Keratinocyte (primary cell): ENCODE data around the gene GCKR. TPM values are rescaled to one million over a fixed set of nuclear protein-coding genes. Genes with fewer than 3 reads are reported as not detected.

ENCODE experiments used
- DNase-seq: peaks from one replicate; pipeline ENCODE4 v3.0.0-alpha.2; 2011; ENCODE audit warnings: low read depth, missing footprints, low spot score
- FAIRE-seq: peaks from 2 replicates; lab custom pipeline; 2011; peaks lifted over from hg19 to GRCh38; lab: Jason Lieb, UNC
- H2AFZ ChIP-seq: 2 replicates; pipeline ENCODE4 v1.6.0; 2012; ENCODE audit warnings: low read length, control low read depth, inconsistent platforms; ENCODE audit not compliant: control insufficient read depth
- H3K27ac ChIP-seq: 2 replicates; pipeline ENCODE4 v1.5.1; 2011; ENCODE audit warnings: low read length; ENCODE audit not compliant: control insufficient read depth, insufficient read depth
- H3K27me3 ChIP-seq: 3 replicates; pipeline ENCODE4 v1.6.0; 2011; ENCODE audit warnings: low read length; ENCODE audit not compliant: control insufficient read depth, insufficient read depth; ENCODE audit errors: extremely low read depth
- H3K36me3 ChIP-seq, 2 experiments: 2 replicates in 1 of 2; 3 replicates in 1 of 2; pipeline ENCODE4 v1.5.1; 2011; ENCODE audit warnings: low read length in 2 of 2, mild to moderate bottlenecking in 1 of 2; ENCODE audit not compliant: control insufficient read depth in 2 of 2, insufficient read depth in 2 of 2; ENCODE audit errors: extremely low read depth in 1 of 2
- H3K4me1 ChIP-seq: 3 replicates; pipeline ENCODE4 v1.5.1; 2011; ENCODE audit warnings: low read length; ENCODE audit not compliant: control insufficient read depth, insufficient read depth; ENCODE audit errors: extremely low read depth
- H3K4me2 ChIP-seq: 3 replicates; pipeline ENCODE4 v1.6.0; 2011; ENCODE audit warnings: low read depth, low read length; ENCODE audit not compliant: control insufficient read depth, insufficient read depth; ENCODE audit errors: extremely low read depth
- H3K4me3 ChIP-seq, 3 experiments: fragments of 200-600 bp in 1 of 3; sonication (generic) in 1 of 3; 2 replicates in 2 of 3; 3 replicates in 1 of 3; pipeline ENCODE4 v1.5.1; 2011 to 2016; ENCODE audit warnings: low read length in 3 of 3, mild to moderate bottlenecking in 3 of 3, control low read depth in 2 of 3, inconsistent platforms in 1 of 3, low read depth in 1 of 3, mixed read lengths in 1 of 3, mixed run types in 1 of 3, moderate library complexity in 1 of 3; ENCODE audit not compliant: control insufficient read depth in 2 of 3, insufficient read depth in 2 of 3; ENCODE audit errors: extremely low read depth in 1 of 3
- H3K79me2 ChIP-seq: 2 replicates; pipeline ENCODE4 v1.6.0; 2012; ENCODE audit warnings: low read length; ENCODE audit not compliant: control insufficient read depth, insufficient read depth
- H3K9ac ChIP-seq: 3 replicates; pipeline ENCODE4 v1.6.0; 2011; ENCODE audit warnings: low read length; ENCODE audit not compliant: control insufficient read depth, insufficient read depth; ENCODE audit errors: extremely low read depth
- H3K9me1 ChIP-seq: 3 replicates; pipeline ENCODE4 v1.6.0; 2011; ENCODE audit warnings: low read length; ENCODE audit not compliant: control insufficient read depth, insufficient read depth; ENCODE audit errors: extremely low read depth
- H3K9me3 ChIP-seq: 2 replicates; pipeline ENCODE4 v1.5.1; 2012; ENCODE audit warnings: low read depth, low read length; ENCODE audit not compliant: control insufficient read depth
- H4K20me1 ChIP-seq: 3 replicates; pipeline ENCODE4 v1.6.0; 2011; ENCODE audit warnings: low read length; ENCODE audit not compliant: control insufficient read depth, insufficient read depth; ENCODE audit errors: extremely low read depth
- EZH2 ChIP-seq: IDR thresholded peaks from one replicate; pipeline ENCODE4 v1.6.1; 2012; ENCODE audit warnings: inconsistent platforms, mild to moderate bottlenecking, low read length, moderate library complexity
- dilution Hi-C: fragments of 300-500 bp; cut with MboI; formaldehyde crosslinking; loops from one replicate; pipeline ENCODE4 v1.7.0; 2020; ENCODE audit warnings: low sequenced_read_pairs; ENCODE audit not compliant: extremely low pct_ligation_motif_present
- polyA plus RNA-seq, 5 experiments: library from polyadenylated mRNA; depleted of rRNA in 3 of 5; stranded (reverse) in 3 of 5; stranded (forward) in 1 of 5; unstranded in 1 of 5; fragments of >200 nt; gene quantifications; 1 replicate in 1 of 5; 2 replicates in 3 of 5; 3 replicates in 1 of 5; pipeline versions ENCODE4 v1.2.1 to v1.2.3, GENCODE V29; 2011 to 2012; ENCODE audit warnings: missing spikeins in 2 of 5, low read depth in 1 of 5, low replicate concordance in 1 of 5
- TF ChIP-seq, protein P1 (sequence below), 3 experiments: IDR thresholded peaks in 1 of 3; conservative IDR thresholded peaks in 1 of 3; optimal IDR thresholded peaks in 1 of 3; 2 replicates in 2 of 3; 3 replicates in 1 of 3; pipeline versions ENCODE3 to v1.5.1; 2011; ENCODE audit warnings: low read length in 3 of 3, mild to moderate bottlenecking in 3 of 3, moderate library complexity in 2 of 3, control low read depth in 1 of 3, inconsistent platforms in 1 of 3; ENCODE audit not compliant: insufficient read depth in 2 of 3; ENCODE audit errors: extremely low read depth in 1 of 3

GCKR gene
- polyA plus RNA-seq, 1 donor (not counting 4 experiments of a cell fraction or from before 2014, with no cell fraction given) = 0.18 TPM

DNA sequence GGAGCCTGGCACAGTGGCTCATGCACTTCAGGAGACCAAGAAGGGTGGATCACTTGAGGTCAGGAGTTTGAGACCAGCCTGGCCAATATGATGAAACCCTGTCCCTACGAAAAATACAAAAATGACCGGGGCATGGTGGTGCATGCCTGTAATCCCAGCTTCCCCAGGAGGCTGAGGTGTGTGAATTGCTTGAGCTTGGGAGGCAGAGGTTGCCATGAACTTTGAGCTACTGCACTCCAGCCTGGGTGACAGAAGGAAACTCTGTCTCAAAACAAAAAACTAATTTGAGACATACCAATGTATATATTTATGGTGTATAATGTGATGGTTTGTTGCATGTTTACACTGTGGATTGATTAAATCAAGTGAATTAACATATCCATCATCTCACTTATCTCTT, 64.4 kb downstream of the GCKR start:
- TF ChIP-seq EZH2 = no peak
- TF ChIP-seq, protein P1, sequence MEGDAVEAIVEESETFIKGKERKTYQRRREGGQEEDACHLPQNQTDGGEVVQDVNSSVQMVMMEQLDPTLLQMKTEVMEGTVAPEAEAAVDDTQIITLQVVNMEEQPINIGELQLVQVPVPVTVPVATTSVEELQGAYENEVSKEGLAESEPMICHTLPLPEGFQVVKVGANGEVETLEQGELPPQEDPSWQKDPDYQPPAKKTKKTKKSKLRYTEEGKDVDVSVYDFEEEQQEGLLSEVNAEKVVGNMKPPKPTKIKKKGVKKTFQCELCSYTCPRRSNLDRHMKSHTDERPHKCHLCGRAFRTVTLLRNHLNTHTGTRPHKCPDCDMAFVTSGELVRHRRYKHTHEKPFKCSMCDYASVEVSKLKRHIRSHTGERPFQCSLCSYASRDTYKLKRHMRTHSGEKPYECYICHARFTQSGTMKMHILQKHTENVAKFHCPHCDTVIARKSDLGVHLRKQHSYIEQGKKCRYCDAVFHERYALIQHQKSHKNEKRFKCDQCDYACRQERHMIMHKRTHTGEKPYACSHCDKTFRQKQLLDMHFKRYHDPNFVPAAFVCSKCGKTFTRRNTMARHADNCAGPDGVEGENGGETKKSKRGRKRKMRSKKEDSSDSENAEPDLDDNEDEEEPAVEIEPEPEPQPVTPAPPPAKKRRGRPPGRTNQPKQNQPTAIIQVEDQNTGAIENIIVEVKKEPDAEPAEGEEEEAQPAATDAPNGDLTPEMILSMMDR (optimal IDR thresholded peaks at IDR 0.05 in 1 of 3, IDR thresholded peaks at IDR 0.05 in 1 of 3, conservative IDR thresholded peaks at IDR 0.05 in 1 of 3; ENCODE audit: extremely low read depth in 1 of 3, insufficient read depth in 2 of 3, low read length in 3 of 3) = no peak
- Histone ChIP-seq H3K4me1 (peaks cover 9% of the 10 kb centered on the region), H3K9me3 (no peaks in the 10 kb centered on the region), H3K27ac (no peak overlapping the region), H3K9me1 (no peaks in the 10 kb centered on the region), H3K4me3 (no peak overlapping the region), H3K4me2 (no peak overlapping the region), H4K20me1 (no peaks in the 10 kb centered on the region), H3K36me3 (no peaks in the 10 kb centered on the region), H3K9ac (no peak overlapping the region), H2AFZ (no peak overlapping the region), H3K79me2 (no peaks in the 10 kb centered on the region), H3K27me3 (no peaks in the 10 kb centered on the region)
- dilution Hi-C loops = no loop called here
- no peak for FAIRE-seq
- DNase-seq = no peak

DNA sequence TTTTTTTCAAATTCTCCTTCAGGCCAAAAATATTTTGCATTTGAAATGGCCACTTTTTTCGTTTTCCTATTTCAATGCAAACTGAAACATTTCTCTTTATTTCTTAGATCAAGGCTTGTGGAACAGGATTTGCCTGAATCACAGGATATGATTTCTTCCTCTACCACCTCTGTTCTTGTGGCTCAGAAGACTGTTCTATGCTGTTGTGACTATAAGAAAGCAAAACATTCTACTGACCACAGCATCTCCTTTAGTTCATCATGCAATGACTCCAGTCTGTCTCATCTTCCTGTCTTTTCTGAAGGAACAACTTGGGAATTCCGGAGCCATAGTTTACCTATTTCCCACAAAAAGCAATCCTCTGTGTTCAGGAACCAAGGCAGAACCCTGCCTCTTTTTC, 70.0 kb downstream of the GCKR start:
- Histone ChIP-seq H3K4me2 (peak overlapping the region; percentile 61), H3K9ac (peak overlapping the region; percentile 22), H3K27me3 (no peaks in the 10 kb centered on the region), H3K4me1 (peaks cover 27% of the 10 kb centered on the region), H4K20me1 (no peaks in the 10 kb centered on the region), H3K9me3 (peaks cover 4% of the 10 kb centered on the region), H2AFZ (no peak overlapping the region), H3K4me3 (peak overlapping the region in 1 of 3 experiments; percentile 23), H3K79me2 (no peaks in the 10 kb centered on the region), H3K9me1 (no peaks in the 10 kb centered on the region), H3K27ac (peak overlapping the region; percentile 76), H3K36me3 (no peaks in the 10 kb centered on the region)
- no peak for TF ChIP-seq EZH2
- TF ChIP-seq, protein P1 (optimal IDR thresholded peaks at IDR 0.05 in 1 of 3, IDR thresholded peaks at IDR 0.05 in 1 of 3, conservative IDR thresholded peaks at IDR 0.05 in 1 of 3; ENCODE audit: extremely low read depth in 1 of 3, insufficient read depth in 2 of 3, low read length in 3 of 3) = no peak
- DNase-seq (peak; percentile 75), FAIRE-seq (peak; percentile 99)
- dilution Hi-C loops = no loop called here
